K562 (cell line): ENCODE measurements around the gene PLXNA3. TPM values are rescaled to one million over a fixed set of nuclear protein-coding genes. Genes with fewer than 3 reads are reported as not detected.

Experiments
- ATAC-seq: fragments of 200-7000 bp; cut with Tn5 transposase; 3 replicates; pipeline ENCODE4 v1.9.1; 2020; ENCODE audit warnings: moderate library complexity
- BruUV-seq: library from RNA; stranded (reverse); fragments of 400-500 nt; replicated peaks from 2 replicates; lab custom pipeline; 2021; lab: Mats Ljungman, UMichigan
- CTCF ChIA-PET: fragments of 300-600 bp; formaldehyde crosslinking; extraction: SDS; loops from one replicate; lab custom pipeline; 2021; ENCODE audit warnings: low intra/inter-chr PET ratio; lab: Yijun Ruan, JAX
- POLR2A ChIA-PET: fragments of 300-600, 350-650 bp; sonication (Branson Sonifier 250); formaldehyde crosslinking; extraction: SDS; loops from one replicate; lab custom pipeline; 2021; ENCODE audit warnings: antibody characterized with exemption, inconsistent platforms; lab: Yijun Ruan, JAX
- DNase-seq, 4 experiments: peaks; one replicate each; pipeline versions ENCODE4 v3.0.0 to v3.0.0-alpha.2; 2011 to 2018; ENCODE audit warnings: low spot score in 3 of 4, mixed read lengths in 3 of 4; ENCODE audit errors: extremely low read depth in 1 of 4
- FAIRE-seq: peaks from 2 replicates; lab custom pipeline; 2011; peaks lifted over from hg19 to GRCh38; lab: Jason Lieb, UNC
- H2AFZ ChIP-seq: 2 replicates; pipeline ENCODE4 v1.6.0; 2011; ENCODE audit warnings: low read depth, low read length, control low read depth, inconsistent platforms
- H3K27ac ChIP-seq: fragments of 200-600 bp; 3 replicates; pipeline ENCODE4 v1.8.0; 2011; ENCODE audit warnings: low read depth, mild to moderate bottlenecking, control low read depth, inconsistent platforms, low read length, moderate library complexity, mixed read lengths; ENCODE audit errors: extremely low read depth
- H3K27me3 ChIP-seq, 2 experiments: fragments of 300-600 bp in 1 of 2; 2 replicates in 1 of 2; 3 replicates in 1 of 2; pipeline versions ENCODE4 v1.6.0 to v1.8.0; 2011; ENCODE audit warnings: inconsistent platforms in 2 of 2, low read length in 2 of 2, mild to moderate bottlenecking in 1 of 2, mixed read lengths in 1 of 2, moderate library complexity in 1 of 2; ENCODE audit not compliant: control insufficient read depth in 2 of 2, insufficient read depth in 2 of 2
- H3K36me3 ChIP-seq: fragments of 300-600 bp; 3 replicates; pipeline ENCODE4 v1.8.0; 2011; ENCODE audit warnings: mild to moderate bottlenecking, low read length, inconsistent platforms; ENCODE audit not compliant: control insufficient read depth, insufficient read depth
- H3K4me1 ChIP-seq, 2 experiments: fragments of 200-600 bp in 1 of 2; replicated peaks in 1 of 2; 2 replicates in 1 of 2; 3 replicates in 1 of 2; pipeline versions ENCODE4 v1.5.1 to v1.8.0; 2011; ENCODE audit warnings: inconsistent platforms in 2 of 2, low read length in 2 of 2, mild to moderate bottlenecking in 1 of 2, mixed read lengths in 1 of 2, moderate library complexity in 1 of 2; ENCODE audit not compliant: control insufficient read depth in 2 of 2, insufficient read depth in 2 of 2
- H3K4me2 ChIP-seq: 2 replicates; pipeline ENCODE4 v1.6.1; 2011; ENCODE audit warnings: low read length, control low read depth, inconsistent platforms, mixed read lengths; ENCODE audit not compliant: insufficient read depth
- H3K4me3 ChIP-seq: fragments of 200-600 bp; sonication (generic), shearing (Covaris generic); 2 replicates; pipeline ENCODE4 v1.5.1; 2016; ENCODE audit warnings: control low read depth, inconsistent platforms
- H3K79me2 ChIP-seq: fragments of 200-600 bp; 3 replicates; pipeline ENCODE4 v1.8.0; 2011; ENCODE audit warnings: low read length, inconsistent platforms; ENCODE audit not compliant: control insufficient read depth, insufficient read depth
- H3K9ac ChIP-seq, 2 experiments: 2 replicates each; pipeline versions ENCODE4 v1.6.0 to v1.6.1; 2011; ENCODE audit warnings: low read depth in 2 of 2, low read length in 2 of 2, control low read depth in 1 of 2, inconsistent platforms in 1 of 2, mild to moderate bottlenecking in 1 of 2, mixed read lengths in 1 of 2; ENCODE audit not compliant: insufficient read depth in 1 of 2
- H3K9me1 ChIP-seq: one replicate; pipeline ENCODE4 v1.6.0; 2011; ENCODE audit warnings: inconsistent platforms, mild to moderate bottlenecking, low read length, moderate library complexity; ENCODE audit not compliant: control insufficient read depth, insufficient read depth
- H3K9me3 ChIP-seq: replicated peaks from 2 replicates; pipeline ENCODE4 v1.5.1; 2011; ENCODE audit warnings: low read depth, low read length, inconsistent platforms; ENCODE audit not compliant: control insufficient read depth, insufficient read depth
- H4K20me1 ChIP-seq: replicated peaks from 2 replicates; pipeline ENCODE4 v1.6.1; 2011; ENCODE audit warnings: low read length, inconsistent platforms, mixed read lengths; ENCODE audit not compliant: control insufficient read depth, insufficient read depth
- CCAR2 ChIP-seq: fragments of 200-400 bp; formaldehyde crosslinking; IDR thresholded peaks from 2 replicates; pipeline ENCODE4 v1.6.1; 2017; ENCODE audit warnings: mild to moderate bottlenecking, low read depth, low read length
- MAFG ChIP-seq: fragments of 450-650 bp; conservative IDR thresholded peaks from 2 replicates; pipeline ENCODE4 v1.6.1; 2016; ENCODE audit warnings: missing genetic modification characterization, missing compliant biosample characterization
- ZNF57 ChIP-seq: fragments of 450-650 bp; formaldehyde crosslinking; IDR thresholded peaks from 2 replicates; pipeline ENCODE4 v1.4.0; 2020; ENCODE audit warnings: mild to moderate bottlenecking, moderate library complexity
- WGBS: fragments of 100-300 bp; shearing (Covaris generic); methylation state at CpG from one replicate; pipeline ENCODE4 v1.1.6; 2016; ENCODE audit warnings: low coverage, mixed read lengths; ENCODE audit not compliant: insufficient coverage; ENCODE audit errors: missing lambda C conversion rate; 5-methylcytosine and 5-hydroxymethylcytosine counted together
- in situ Hi-C: fragments of 300-500 bp; cut with MboI; formaldehyde crosslinking; loops from 4 replicates; pipeline ENCODE4 v1.15.0; 2018; ENCODE audit warnings: inconsistent platforms, mixed read lengths
- intact Hi-C: fragments of 100-400 bp; cut with micrococcal nuclease; formaldehyde crosslinking; loops from 2 replicates; pipeline ENCODE4 v1.14.2; 2022
- polyA plus RNA-seq, 8 experiments: library from polyadenylated mRNA; depleted of rRNA in 4 of 8; stranded (reverse) in 5 of 8; unstranded in 3 of 8; fragments of >200 nt; fragmentation: Nextera tagmentation in 2 of 8; fragmentation: Illumina TruSeq in 1 of 8; extraction: Ambion mirVana in 2 of 8; extraction: Trizol in 1 of 8; gene quantifications; 2 replicates each; pipeline versions ENCODE4 v1.2.1 to v1.2.3, GENCODE V29; 2011 to 2014; ENCODE audit warnings: inconsistent platforms in 1 of 8, missing spikeins in 1 of 8
- total RNA-seq, 7 experiments: library from RNA; depleted of rRNA in 6 of 7; stranded (reverse); fragments of >200 nt in 6 of 7; fragmentation: Illumina TruSeq in 2 of 7; extraction: Trizol in 2 of 7; gene quantifications; 2 replicates each; pipeline versions ENCODE4 v1.2.1 to v1.2.3, GENCODE V29; 2011 to 2021; ENCODE audit warnings: low replicate concordance in 1 of 7
- TF ChIP-seq, protein P1 (sequence below): fragments of 200-400 bp; formaldehyde crosslinking; IDR thresholded peaks from 2 replicates; pipeline ENCODE4 v1.6.1; 2017; ENCODE audit warnings: mild to moderate bottlenecking, low read depth, low read length, moderate library complexity
- TF ChIP-seq, protein P2 (sequence below), 2 experiments: fragments of 450-650 bp in 1 of 2; sonication (generic) in 1 of 2; formaldehyde crosslinking in 1 of 2; IDR thresholded peaks in 1 of 2; conservative IDR thresholded peaks in 1 of 2; 2 replicates each; pipeline versions ENCODE4 v1.6.1 to v1.8.1; 2016 to 2023; ENCODE audit warnings: mild to moderate bottlenecking in 2 of 2, moderate library complexity in 2 of 2, inconsistent platforms in 1 of 2, missing genetic modification reagents in 1 of 2

The PLXNA3 gene
- total and polyA plus RNA-seq, 9 of the 15 experiments (the other 6 are each of a cell fraction or from before 2014, with no cell fraction given): 0.32 to 47.8 (median 7.5) TPM

DNA sequence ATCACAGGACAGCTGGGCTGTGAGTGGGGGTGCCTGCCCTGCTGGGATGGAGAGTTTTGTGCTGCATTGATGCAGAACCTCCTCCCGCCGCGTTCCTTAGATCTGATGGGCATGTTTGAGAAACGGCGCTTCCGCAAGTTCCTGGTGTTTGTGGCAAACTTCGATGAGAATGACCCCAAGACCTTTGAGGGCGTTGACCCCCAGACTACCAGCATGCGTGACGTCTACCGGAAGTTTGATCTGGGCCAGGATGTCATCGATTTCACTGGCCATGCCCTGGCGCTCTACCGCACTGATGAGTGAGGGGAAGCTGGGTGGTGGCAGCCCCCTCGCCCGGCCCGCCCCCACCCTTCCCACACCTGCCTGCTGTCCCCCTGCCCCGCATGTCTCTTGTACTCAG is 18.2 kb upstream of the PLXNA3 start (continued):
- TF ChIP-seq, protein P1, sequence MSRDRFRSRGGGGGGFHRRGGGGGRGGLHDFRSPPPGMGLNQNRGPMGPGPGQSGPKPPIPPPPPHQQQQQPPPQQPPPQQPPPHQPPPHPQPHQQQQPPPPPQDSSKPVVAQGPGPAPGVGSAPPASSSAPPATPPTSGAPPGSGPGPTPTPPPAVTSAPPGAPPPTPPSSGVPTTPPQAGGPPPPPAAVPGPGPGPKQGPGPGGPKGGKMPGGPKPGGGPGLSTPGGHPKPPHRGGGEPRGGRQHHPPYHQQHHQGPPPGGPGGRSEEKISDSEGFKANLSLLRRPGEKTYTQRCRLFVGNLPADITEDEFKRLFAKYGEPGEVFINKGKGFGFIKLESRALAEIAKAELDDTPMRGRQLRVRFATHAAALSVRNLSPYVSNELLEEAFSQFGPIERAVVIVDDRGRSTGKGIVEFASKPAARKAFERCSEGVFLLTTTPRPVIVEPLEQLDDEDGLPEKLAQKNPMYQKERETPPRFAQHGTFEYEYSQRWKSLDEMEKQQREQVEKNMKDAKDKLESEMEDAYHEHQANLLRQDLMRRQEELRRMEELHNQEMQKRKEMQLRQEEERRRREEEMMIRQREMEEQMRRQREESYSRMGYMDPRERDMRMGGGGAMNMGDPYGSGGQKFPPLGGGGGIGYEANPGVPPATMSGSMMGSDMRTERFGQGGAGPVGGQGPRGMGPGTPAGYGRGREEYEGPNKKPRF: no peak

DNA sequence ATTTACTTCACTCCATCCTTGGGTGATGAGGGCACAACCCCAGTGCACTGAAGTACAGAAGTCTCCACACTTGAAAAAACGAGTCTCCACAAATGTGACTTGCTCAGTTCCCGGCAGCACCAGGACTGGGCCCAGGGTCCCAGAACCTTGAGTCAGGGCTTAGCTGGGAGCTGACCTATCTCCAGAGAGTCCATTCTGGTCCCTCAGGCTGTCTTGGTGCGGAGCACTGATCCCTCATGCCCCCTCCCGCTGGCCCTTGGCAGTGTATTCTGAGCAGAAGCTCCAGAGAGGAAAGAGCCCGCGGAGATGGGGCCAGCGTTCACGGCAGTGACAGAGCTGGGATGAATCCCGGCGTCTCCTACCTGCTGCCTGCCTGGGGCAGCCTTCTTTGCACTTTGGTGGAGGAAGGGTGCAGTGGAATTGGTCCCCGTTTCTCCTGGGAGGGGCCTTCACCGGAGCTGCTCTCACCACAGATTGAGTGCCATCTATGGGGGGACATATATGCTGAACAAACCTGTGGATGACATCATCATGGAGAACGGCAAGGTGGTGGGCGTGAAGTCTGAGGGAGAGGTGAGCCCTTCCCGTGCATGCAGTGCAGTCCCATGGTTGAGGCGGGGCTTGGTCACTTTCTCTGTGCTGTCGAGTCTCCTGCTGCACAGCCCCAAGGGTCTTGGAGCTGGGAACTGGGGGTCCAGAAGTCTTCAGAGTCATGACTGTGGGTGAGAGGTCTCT is 17.3 kb upstream of the PLXNA3 start:
- no TSS peak for BruUV-seq
- peaks cover 39% of the 10 kb centered on the region for H3K79me2 ChIP-seq
- intact Hi-C loops: no loop called here
- H3K9me3 ChIP-seq: no peaks in the 10 kb centered on the region
- 85% methylated on average over 9 of the region's 17 CpGs for WGBS
- FAIRE-seq: no peak
- POLR2A ChIA-PET: interaction anchor here (0.6 to 1.6 kb wide), 3 partner anchors 12 to 706 kb away, joined by 3 to 5 read pairs (median 4); no protein-coding TSS in a partner anchor
- ATAC-seq: no peak
- TF ChIP-seq CCAR2: no peak
- TF ChIP-seq, protein P2, sequence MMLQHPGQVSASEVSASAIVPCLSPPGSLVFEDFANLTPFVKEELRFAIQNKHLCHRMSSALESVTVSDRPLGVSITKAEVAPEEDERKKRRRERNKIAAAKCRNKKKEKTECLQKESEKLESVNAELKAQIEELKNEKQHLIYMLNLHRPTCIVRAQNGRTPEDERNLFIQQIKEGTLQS (IDR thresholded peaks at IDR 0.05): peak; percentile 46; the same call in 1 of the 2 replicates
- TF ChIP-seq, protein P2 (CRISPR knock-in tag; conservative IDR thresholded peaks at IDR 0.05): no peak
- TF ChIP-seq MAFG (tag): no peak
- TF ChIP-seq ZNF57 (CRISPR knock-in tag): no peak
- in situ Hi-C loops: no loop called here
- CTCF ChIA-PET: no interaction called here
- H3K27me3 ChIP-seq: no peaks in the 10 kb centered on the region
- H3K4me3 ChIP-seq: no peak overlapping the region
- H3K4me2 ChIP-seq: no peak overlapping the region
- H4K20me1 ChIP-seq: peaks cover 5% of the 10 kb centered on the region; the same call in 1 of the 2 replicates
- no peak overlapping the region for H2AFZ ChIP-seq
- H3K9ac ChIP-seq: no peak overlapping the region
- DNase-seq: no peak
- no peak overlapping the region for H3K27ac ChIP-seq
- peaks cover 11 to 53% of the 10 kb centered on the region in 2 experiments; a peak in 4 of 5 replicates for H3K4me1 ChIP-seq
- H3K9me1 ChIP-seq: peaks cover 3% of the 10 kb centered on the region
- peaks cover 51% of the 10 kb centered on the region; the same call in 2 of the 3 replicates for H3K36me3 ChIP-seq
